GM23338 (cell line): Measurements from ENCODE around the gene RILP. TPM values are rescaled to one million over a fixed set of nuclear protein-coding genes. Genes with fewer than 3 reads are reported as not detected.

Source experiments
- ATAC-seq: fragments of 200-7000 bp; cut with Tn5 transposase; 3 replicates; pipeline ENCODE4 v1.9.1; 2020
- DNase-seq: peaks from one replicate; pipeline ENCODE4 v3.0.0-alpha.2; 2015; ENCODE audit warnings: low spot score
- H2AFZ ChIP-seq: fragments of 200-600 bp; sonication (generic); 2 replicates; pipeline ENCODE4 v1.8.0; 2016; ENCODE audit warnings: antibody characterized with exemption, mild to moderate bottlenecking, moderate library complexity
- H3F3A ChIP-seq: fragments of 200-600 bp; sonication (generic); replicated peaks from 2 replicates; pipeline ENCODE4 v1.8.0; 2017; ENCODE audit warnings: antibody characterized with exemption, mixed run types, low read depth
- H3K27ac ChIP-seq: fragments of 200-600 bp; sonication (generic); 2 replicates; pipeline ENCODE4 v1.6.1; 2016; ENCODE audit warnings: low read depth
- H3K27me3 ChIP-seq: fragments of 200-600 bp; sonication (generic); 2 replicates; pipeline ENCODE4 v1.8.0; 2016; ENCODE audit warnings: mild to moderate bottlenecking, mixed run types, moderate library complexity; ENCODE audit not compliant: insufficient read depth
- H3K36me3 ChIP-seq: fragments of 200-600 bp; sonication (generic); 2 replicates; pipeline ENCODE4 v1.8.0; 2016; ENCODE audit warnings: mild to moderate bottlenecking; ENCODE audit not compliant: insufficient read depth
- H3K4me1 ChIP-seq: fragments of 200-600 bp; sonication (generic); 2 replicates; pipeline ENCODE4 v1.8.0; 2016; ENCODE audit warnings: mild to moderate bottlenecking, moderate library complexity; ENCODE audit not compliant: insufficient read depth
- H3K4me2 ChIP-seq: fragments of 200-600 bp; sonication (generic); 2 replicates; pipeline ENCODE4 v1.7.1; 2017; ENCODE audit warnings: mixed run types
- H3K4me3 ChIP-seq: fragments of 200-600 bp; sonication (generic); 2 replicates; pipeline ENCODE4 v1.6.1; 2016; ENCODE audit warnings: mixed run types
- H3K79me2 ChIP-seq: fragments of 200-600 bp; sonication (generic); replicated peaks from 2 replicates; pipeline ENCODE4 v1.8.0; 2017; ENCODE audit warnings: mild to moderate bottlenecking; ENCODE audit not compliant: insufficient read depth
- H3K9me2 ChIP-seq: fragments of 200-600 bp; sonication (generic); 2 replicates; pipeline ENCODE4 v1.8.0; 2017; ENCODE audit not compliant: insufficient read depth
- H4K20me1 ChIP-seq: fragments of 200-600 bp; sonication (generic); replicated peaks from 2 replicates; pipeline ENCODE4 v1.8.0; 2017; ENCODE audit warnings: mild to moderate bottlenecking; ENCODE audit not compliant: insufficient read depth
- H3K27ac Mint-ChIP-seq: 2 replicates; pipeline ENCODE4 v1.8.0; 2020; ENCODE audit warnings: inconsistent platforms, mild to moderate bottlenecking, moderate library complexity, mixed read lengths
- H3K27me3 Mint-ChIP-seq: 3 replicates; pipeline ENCODE4 v1.8.0; 2022; ENCODE audit warnings: low read depth, mild to moderate bottlenecking, moderate library complexity, mixed read lengths, inconsistent platforms; ENCODE audit not compliant: insufficient read depth, poor library complexity
- H3K36me3 Mint-ChIP-seq: 3 replicates; pipeline ENCODE4 v1.8.0; 2021; ENCODE audit warnings: low read depth, mild to moderate bottlenecking, inconsistent platforms, moderate library complexity, mixed read lengths
- H3K4me1 Mint-ChIP-seq: 3 replicates; pipeline ENCODE4 v1.8.0; 2020; ENCODE audit warnings: mild to moderate bottlenecking, inconsistent platforms, mixed read lengths
- H3K4me3 Mint-ChIP-seq: 3 replicates; pipeline ENCODE4 v1.8.0; 2021; ENCODE audit warnings: moderate library complexity, mild to moderate bottlenecking, inconsistent platforms, mixed read lengths
- H3K9me3 Mint-ChIP-seq: 3 replicates; pipeline ENCODE4 v1.8.0; 2020; ENCODE audit warnings: moderate library complexity, mild to moderate bottlenecking, inconsistent platforms, mixed read lengths
- CREB1 ChIP-seq: fragments of 250-450 bp; sonication (Bioruptor Pico); IDR thresholded peaks from 2 replicates; pipeline ENCODE4 v1.5.0; 2020; ENCODE audit warnings: low read depth, mild to moderate bottlenecking, moderate library complexity
- EZH2 ChIP-seq: fragments of 200-600 bp; sonication (generic); IDR thresholded peaks from one replicate; pipeline ENCODE4 v1.8.0; 2017; ENCODE audit warnings: antibody characterized with exemption, mild to moderate bottlenecking, low read depth; ENCODE audit not compliant: unreplicated experiment
- EZH2phosphoT487 ChIP-seq: fragments of 200-600 bp; sonication (generic); IDR thresholded peaks from one replicate; pipeline ENCODE4 v1.8.1; 2018; ENCODE audit warnings: antibody characterized with exemption; ENCODE audit not compliant: unreplicated experiment
- JUNB ChIP-seq: IDR thresholded peaks from one replicate; pipeline ENCODE4 v1.6.1; 2016; ENCODE audit warnings: antibody characterized with exemption; ENCODE audit not compliant: unreplicated experiment
- NANOG ChIP-seq: IDR thresholded peaks from 2 replicates; pipeline ENCODE4 v1.6.1; 2016; ENCODE audit warnings: antibody characterized with exemption, borderline replicate concordance
- POLR2AphosphoS5 ChIP-seq: IDR thresholded peaks from 2 replicates; pipeline ENCODE4 v1.6.1; 2016; ENCODE audit warnings: antibody characterized with exemption, low read depth
- STAT1 ChIP-seq: IDR thresholded peaks from one replicate; pipeline ENCODE4 v1.6.1; 2016; ENCODE audit warnings: antibody characterized with exemption; ENCODE audit not compliant: unreplicated experiment
- ZNF114 ChIP-seq: fragments of 250-450 bp; sonication (Bioruptor Pico); IDR thresholded peaks from 2 replicates; pipeline ENCODE4 v1.5.0; 2020; ENCODE audit warnings: mild to moderate bottlenecking, moderate library complexity
- ZNF331 ChIP-seq: fragments of 250-450 bp; sonication (Bioruptor Pico); IDR thresholded peaks from 2 replicates; pipeline ENCODE4 v1.5.0; 2020; ENCODE audit warnings: low read depth, mild to moderate bottlenecking, moderate library complexity
- polyA plus RNA-seq: library from polyadenylated mRNA; unstranded; fragments of >200 nt; fragmentation: Nextera tagmentation; extraction: Ambion mirVana; gene quantifications from 2 replicates; pipeline ENCODE4 v1.2.1, GENCODE V29; 2016
- total RNA-seq: library from RNA; depleted of rRNA; stranded (reverse); fragments of >200 nt; shearing (Covaris generic); gene quantifications from 2 replicates; pipeline ENCODE4 v1.2.3, GENCODE V29; 2014
- TF ChIP-seq, protein P1 (sequence below), 2 experiments: fragments of 200-600 bp in 1 of 2; sonication (generic) in 1 of 2; conservative IDR thresholded peaks; 2 replicates each; pipeline versions ENCODE4 v1.5.1 to v1.6.1; 2016 to 2017; ENCODE audit warnings: antibody characterized with exemption in 2 of 2, low read depth in 2 of 2, mild to moderate bottlenecking in 2 of 2, moderate library complexity in 1 of 2
- TF ChIP-seq, protein P2 (sequence below): fragments of 250-450 bp; sonication (Bioruptor Pico); IDR thresholded peaks from 2 replicates; pipeline ENCODE4 v1.5.0; 2020; ENCODE audit warnings: mild to moderate bottlenecking, moderate library complexity
- TF ChIP-seq, protein P3 (sequence below): IDR thresholded peaks from 2 replicates; pipeline ENCODE4 v1.6.1; 2016; ENCODE audit warnings: antibody characterized with exemption

RILP gene
- total and polyA plus RNA-seq, 2 experiments from 2014 or later = 9.2 to 10.8 TPM

DNA sequence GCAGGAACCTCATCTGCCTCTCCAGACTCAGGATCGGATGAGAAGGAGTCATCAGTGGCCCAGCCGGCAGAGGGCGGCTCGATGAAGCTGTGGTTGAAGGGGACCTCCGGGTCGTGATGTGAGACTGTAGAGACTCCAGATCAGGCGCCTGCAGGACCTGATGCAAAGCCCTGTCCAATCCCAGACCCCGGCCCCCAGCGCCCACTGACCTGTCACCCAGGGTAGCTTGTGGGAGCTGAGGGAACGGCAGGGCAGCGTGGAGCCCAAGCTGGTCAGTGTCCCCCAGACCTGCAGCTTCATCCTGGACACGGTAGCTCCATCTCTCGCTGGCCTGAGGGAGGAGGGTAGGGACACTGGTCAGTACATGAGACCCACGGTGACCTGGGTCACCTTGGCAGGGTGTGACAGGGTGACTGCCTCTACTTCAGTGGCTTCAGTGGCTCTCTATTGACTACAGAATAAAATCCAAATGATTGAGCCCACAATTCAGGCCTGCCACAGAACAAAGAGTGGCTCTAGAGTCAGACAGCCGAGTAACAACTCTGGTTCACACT lies 12.9 kb downstream of the RILP start (continued):
- TF ChIP-seq, protein P1, sequence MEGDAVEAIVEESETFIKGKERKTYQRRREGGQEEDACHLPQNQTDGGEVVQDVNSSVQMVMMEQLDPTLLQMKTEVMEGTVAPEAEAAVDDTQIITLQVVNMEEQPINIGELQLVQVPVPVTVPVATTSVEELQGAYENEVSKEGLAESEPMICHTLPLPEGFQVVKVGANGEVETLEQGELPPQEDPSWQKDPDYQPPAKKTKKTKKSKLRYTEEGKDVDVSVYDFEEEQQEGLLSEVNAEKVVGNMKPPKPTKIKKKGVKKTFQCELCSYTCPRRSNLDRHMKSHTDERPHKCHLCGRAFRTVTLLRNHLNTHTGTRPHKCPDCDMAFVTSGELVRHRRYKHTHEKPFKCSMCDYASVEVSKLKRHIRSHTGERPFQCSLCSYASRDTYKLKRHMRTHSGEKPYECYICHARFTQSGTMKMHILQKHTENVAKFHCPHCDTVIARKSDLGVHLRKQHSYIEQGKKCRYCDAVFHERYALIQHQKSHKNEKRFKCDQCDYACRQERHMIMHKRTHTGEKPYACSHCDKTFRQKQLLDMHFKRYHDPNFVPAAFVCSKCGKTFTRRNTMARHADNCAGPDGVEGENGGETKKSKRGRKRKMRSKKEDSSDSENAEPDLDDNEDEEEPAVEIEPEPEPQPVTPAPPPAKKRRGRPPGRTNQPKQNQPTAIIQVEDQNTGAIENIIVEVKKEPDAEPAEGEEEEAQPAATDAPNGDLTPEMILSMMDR (conservative IDR thresholded peaks at IDR 0.05; ENCODE audit: low read depth in 2 of 2) = peak in 1 of 2 experiments; percentile 30; a peak in 2 of 4 replicates
- TF ChIP-seq ZNF114 (CRISPR knock-in tag) = no peak
- no peak for TF ChIP-seq NANOG

DNA sequence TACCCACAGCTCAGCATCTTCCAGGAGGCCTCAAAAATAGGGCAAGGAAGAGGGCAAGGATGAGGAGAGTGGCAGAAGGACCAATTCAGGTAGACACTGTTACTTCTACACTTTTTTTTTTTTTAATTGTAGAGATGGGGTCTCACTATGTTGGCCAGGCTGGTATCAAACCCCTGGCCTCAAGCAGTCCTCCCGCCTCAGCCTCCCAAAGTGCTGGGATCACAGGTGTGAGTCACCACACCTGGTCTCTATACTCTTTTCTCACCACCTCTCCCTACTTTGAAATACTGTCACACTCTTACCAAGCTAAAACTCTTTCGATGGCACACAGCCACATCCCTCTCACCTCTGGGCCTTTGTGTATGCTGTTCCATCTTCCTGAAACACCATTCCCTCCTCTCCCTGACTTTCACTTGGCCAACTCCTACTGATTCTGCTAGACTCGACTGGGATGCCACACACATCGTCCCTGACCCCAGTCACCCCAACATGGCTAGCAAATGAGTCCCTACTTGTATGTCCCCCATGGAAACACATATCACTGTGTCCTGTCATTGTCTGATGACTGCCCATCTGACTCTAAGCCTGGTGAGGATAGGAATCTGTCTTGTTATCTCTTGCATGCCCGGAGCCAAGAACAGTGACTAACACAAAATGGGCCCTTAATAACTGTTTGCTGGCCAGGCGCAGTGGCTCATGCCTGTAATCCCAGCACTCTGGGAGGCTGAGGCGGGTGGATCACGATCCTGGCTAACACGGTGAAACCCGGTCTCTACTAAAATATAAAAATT lies 13.8 kb downstream of the RILP start:
- Mint-ChIP-seq H3K36me3 (peaks cover 2% of the 10 kb centered on the region; the same call in 1 of the 3 replicates), H3K27ac (no peak overlapping the region), H3K4me1 (peaks cover 15% of the 10 kb centered on the region), H3K9me3 (no peaks in the 10 kb centered on the region; the same call in 2 of the 3 replicates), H3K27me3 (peaks cover 5% of the 10 kb centered on the region), H3K4me3 (no peak overlapping the region; the same call in 2 of the 3 replicates)
- H3F3A ChIP-seq = 0 out of 2 replicates have a peak, but pooled peaks cover 3% of the 10 kb centered on the region
- H3K27ac ChIP-seq = no peak overlapping the region
- no peaks in the 10 kb centered on the region for H3K79me2 ChIP-seq
- no peaks in the 10 kb centered on the region for H3K9me2 ChIP-seq
- H3K36me3 ChIP-seq = no peaks in the 10 kb centered on the region
- H3K27me3 ChIP-seq = no peaks in the 10 kb centered on the region
- no peak for DNase-seq
- H3K4me3 ChIP-seq = no peak overlapping the region
- H3K4me1 ChIP-seq = peaks cover 3% of the 10 kb centered on the region; the same call in 1 of the 2 replicates
- H4K20me1 ChIP-seq = no peaks in the 10 kb centered on the region
- no peak overlapping the region for H2AFZ ChIP-seq
- no peak overlapping the region for H3K4me2 ChIP-seq
- no peak for ATAC-seq
- TF ChIP-seq, protein P1 (conservative IDR thresholded peaks at IDR 0.05; ENCODE audit: low read depth in 2 of 2) = no peak
- TF ChIP-seq EZH2phosphoT487 (no peak), JUNB (no peak), STAT1 (no peak), ZNF331 (CRISPR knock-in tag) (no peak), EZH2 (no peak), CREB1 (CRISPR knock-in tag) (no peak), POLR2AphosphoS5 (no peak), NANOG (no peak)
- TF ChIP-seq, protein P2, sequence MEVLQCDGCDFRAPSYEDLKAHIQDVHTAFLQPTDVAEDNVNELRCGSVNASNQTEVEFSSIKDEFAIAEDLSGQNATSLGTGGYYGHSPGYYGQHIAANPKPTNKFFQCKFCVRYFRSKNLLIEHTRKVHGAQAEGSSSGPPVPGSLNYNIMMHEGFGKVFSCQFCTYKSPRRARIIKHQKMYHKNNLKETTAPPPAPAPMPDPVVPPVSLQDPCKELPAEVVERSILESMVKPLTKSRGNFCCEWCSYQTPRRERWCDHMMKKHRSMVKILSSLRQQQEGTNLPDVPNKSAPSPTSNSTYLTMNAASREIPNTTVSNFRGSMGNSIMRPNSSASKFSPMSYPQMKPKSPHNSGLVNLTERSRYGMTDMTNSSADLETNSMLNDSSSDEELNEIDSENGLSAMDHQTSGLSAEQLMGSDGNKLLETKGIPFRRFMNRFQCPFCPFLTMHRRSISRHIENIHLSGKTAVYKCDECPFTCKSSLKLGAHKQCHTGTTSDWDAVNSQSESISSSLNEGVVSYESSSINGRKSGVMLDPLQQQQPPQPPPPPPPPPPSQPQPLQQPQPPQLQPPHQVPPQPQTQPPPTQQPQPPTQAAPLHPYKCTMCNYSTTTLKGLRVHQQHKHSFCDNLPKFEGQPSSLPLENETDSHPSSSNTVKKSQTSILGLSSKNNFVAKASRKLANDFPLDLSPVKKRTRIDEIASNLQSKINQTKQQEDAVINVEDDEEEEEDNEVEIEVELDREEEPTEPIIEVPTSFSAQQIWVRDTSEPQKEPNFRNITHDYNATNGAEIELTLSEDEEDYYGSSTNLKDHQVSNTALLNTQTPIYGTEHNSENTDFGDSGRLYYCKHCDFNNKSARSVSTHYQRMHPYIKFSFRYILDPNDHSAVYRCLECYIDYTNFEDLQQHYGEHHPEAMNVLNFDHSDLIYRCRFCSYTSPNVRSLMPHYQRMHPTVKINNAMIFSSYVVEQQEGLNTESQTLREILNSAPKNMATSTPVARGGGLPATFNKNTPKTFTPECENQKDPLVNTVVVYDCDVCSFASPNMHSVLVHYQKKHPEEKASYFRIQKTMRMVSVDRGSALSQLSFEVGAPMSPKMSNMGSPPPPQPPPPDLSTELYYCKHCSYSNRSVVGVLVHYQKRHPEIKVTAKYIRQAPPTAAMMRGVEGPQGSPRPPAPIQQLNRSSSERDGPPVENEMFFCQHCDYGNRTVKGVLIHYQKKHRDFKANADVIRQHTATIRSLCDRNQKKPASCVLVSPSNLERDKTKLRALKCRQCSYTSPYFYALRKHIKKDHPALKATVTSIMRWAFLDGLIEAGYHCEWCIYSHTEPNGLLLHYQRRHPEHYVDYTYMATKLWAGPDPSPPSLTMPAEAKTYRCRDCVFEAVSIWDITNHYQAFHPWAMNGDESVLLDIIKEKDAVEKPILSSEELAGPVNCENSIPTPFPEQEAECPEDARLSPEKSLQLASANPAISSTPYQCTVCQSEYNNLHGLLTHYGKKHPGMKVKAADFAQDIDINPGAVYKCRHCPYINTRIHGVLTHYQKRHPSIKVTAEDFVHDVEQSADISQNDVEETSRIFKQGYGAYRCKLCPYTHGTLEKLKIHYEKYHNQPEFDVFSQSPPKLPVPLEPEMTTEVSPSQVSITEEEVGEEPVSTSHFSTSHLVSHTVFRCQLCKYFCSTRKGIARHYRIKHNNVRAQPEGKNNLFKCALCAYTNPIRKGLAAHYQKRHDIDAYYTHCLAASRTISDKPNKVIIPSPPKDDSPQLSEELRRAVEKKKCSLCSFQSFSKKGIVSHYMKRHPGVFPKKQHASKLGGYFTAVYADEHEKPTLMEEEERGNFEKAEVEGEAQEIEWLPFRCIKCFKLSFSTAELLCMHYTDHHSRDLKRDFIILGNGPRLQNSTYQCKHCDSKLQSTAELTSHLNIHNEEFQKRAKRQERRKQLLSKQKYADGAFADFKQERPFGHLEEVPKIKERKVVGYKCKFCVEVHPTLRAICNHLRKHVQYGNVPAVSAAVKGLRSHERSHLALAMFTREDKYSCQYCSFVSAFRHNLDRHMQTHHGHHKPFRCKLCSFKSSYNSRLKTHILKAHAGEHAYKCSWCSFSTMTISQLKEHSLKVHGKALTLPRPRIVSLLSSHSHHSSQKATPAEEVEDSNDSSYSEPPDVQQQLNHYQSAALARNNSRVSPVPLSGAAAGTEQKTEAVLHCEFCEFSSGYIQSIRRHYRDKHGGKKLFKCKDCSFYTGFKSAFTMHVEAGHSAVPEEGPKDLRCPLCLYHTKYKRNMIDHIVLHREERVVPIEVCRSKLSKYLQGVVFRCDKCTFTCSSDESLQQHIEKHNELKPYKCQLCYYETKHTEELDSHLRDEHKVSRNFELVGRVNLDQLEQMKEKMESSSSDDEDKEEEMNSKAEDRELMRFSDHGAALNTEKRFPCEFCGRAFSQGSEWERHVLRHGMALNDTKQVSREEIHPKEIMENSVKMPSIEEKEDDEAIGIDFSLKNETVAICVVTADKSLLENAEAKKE = no peak
- TF ChIP-seq, protein P3, sequence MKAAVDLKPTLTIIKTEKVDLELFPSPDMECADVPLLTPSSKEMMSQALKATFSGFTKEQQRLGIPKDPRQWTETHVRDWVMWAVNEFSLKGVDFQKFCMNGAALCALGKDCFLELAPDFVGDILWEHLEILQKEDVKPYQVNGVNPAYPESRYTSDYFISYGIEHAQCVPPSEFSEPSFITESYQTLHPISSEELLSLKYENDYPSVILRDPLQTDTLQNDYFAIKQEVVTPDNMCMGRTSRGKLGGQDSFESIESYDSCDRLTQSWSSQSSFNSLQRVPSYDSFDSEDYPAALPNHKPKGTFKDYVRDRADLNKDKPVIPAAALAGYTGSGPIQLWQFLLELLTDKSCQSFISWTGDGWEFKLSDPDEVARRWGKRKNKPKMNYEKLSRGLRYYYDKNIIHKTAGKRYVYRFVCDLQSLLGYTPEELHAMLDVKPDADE = no peak
